GM19455 (cell line): Measurements from ENCODE around the gene SIGLEC15.

Experiments
- ATAC-seq: cut with Tn5 transposase; IDR thresholded peaks from one replicate; pipeline ENCODE4 v1.9.1; 2021; ENCODE audit not compliant: unreplicated experiment

SIGLEC15 gene

GRCh38 chr18:45874491-45875184 lies 49.2 kb downstream of the SIGLEC15 start:
- peak; percentile 94 for ATAC-seq

GRCh38 chr18:45876161-45876560 lies 50.7 kb downstream of the SIGLEC15 start:
- ATAC-seq: no peak

- ATAC-seq: no peak
Measured at GRCh38 chr18:45877403-45877802, 51.9 kb downstream of the SIGLEC15 start.

GRCh38 chr18:45879681-45880655 lies 54.5 kb downstream of the SIGLEC15 start:
- ATAC-seq: peak; percentile 87

GRCh38 chr18:45880876-45881558 lies 55.5 kb downstream of the SIGLEC15 start:
- ATAC-seq: no peak

GRCh38 chr18:45887585-45887984 lies 62.1 kb downstream of the SIGLEC15 start:
- ATAC-seq: no peak

- ATAC-seq: no peak
Measured at GRCh38 chr18:45889419-45890064, 64.1 kb downstream of the SIGLEC15 start.

GRCh38 chr18:45890606-45891005 lies 65.1 kb downstream of the SIGLEC15 start:
- ATAC-seq: no peak

- no peak for ATAC-seq
Measured at GRCh38 chr18:45891806-45892205, 66.3 kb downstream of the SIGLEC15 start.
